HL-60 (cell line): ENCODE measurements around the gene CWH43.

ENCODE experiments used
- DNase-seq, 2 experiments: peaks; one replicate each; pipeline ENCODE4 v3.0.0-alpha.2; 2010 to 2020; ENCODE audit warnings: low read depth in 1 of 2, low spot score in 1 of 2
- H3K27ac ChIP-seq: fragments of 250-450 bp; sonication (Bioruptor Pico); replicated peaks from 2 replicates; pipeline ENCODE4 v1.5.1; 2020; ENCODE audit warnings: mild to moderate bottlenecking, moderate library complexity
- H3K27me3 ChIP-seq: fragments of 250-450 bp; sonication (Bioruptor Pico); 2 replicates; pipeline ENCODE4 v1.5.1; 2021; ENCODE audit warnings: mild to moderate bottlenecking, moderate library complexity; ENCODE audit not compliant: insufficient read depth, poor library complexity, severe bottlenecking
- H3K4me3 ChIP-seq: replicated peaks from 2 replicates; pipeline ENCODE4 v1.5.1; 2011; ENCODE audit warnings: mild to moderate bottlenecking, control low read depth, low read length; ENCODE audit not compliant: insufficient read depth
- GABPA ChIP-seq: IDR thresholded peaks from 2 replicates; pipeline ENCODE4 v1.6.1; 2012; ENCODE audit warnings: low read depth
- POLR2AphosphoS5 ChIP-seq: IDR thresholded peaks from 2 replicates; pipeline ENCODE4 v1.6.1; 2012; ENCODE audit warnings: low read depth
- SPI1 ChIP-seq: IDR thresholded peaks from 2 replicates; pipeline ENCODE4 v1.6.1; 2012; ENCODE audit warnings: low read depth, mild to moderate bottlenecking, borderline replicate concordance
- TF ChIP-seq, protein P1 (sequence below): IDR thresholded peaks from one replicate; pipeline ENCODE4 v1.5.1; 2011; ENCODE audit warnings: low read length, control low read depth, inconsistent platforms; ENCODE audit not compliant: insufficient read depth
- TF ChIP-seq, protein P2 (sequence below): IDR thresholded peaks from 2 replicates; pipeline ENCODE4 v1.6.1; 2012; ENCODE audit warnings: low read depth; ENCODE audit not compliant: insufficient replicate concordance

Gene CWH43

DNA sequence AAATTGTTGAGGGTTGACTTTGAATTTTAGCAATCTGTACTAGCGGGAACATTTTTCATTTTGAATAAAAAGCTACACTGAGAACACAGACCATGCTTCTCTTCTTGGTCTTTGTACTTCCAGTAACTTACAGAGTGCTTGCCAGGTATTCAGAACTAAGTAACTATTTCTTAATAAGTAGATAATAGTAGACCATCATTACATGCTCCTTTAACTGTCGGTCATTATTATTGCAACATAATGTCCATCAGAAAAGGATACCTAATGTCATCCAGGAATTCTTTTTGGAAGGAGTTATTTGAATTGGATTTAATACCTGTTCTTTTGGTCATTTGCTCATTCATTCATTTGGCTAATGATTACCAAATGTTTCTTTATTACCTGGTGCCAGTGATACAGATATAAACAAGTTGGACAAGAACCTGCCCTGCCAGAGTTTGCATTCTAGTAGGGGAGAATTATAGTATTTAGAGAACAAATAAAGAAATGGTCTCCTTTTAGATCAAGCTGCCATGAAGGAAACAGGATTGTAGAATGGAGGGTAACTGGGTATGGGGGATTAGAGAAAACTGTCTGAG is 32.7 kb downstream of the CWH43 start:
- no peak for DNase-seq
- Histone ChIP-seq H3K27ac (no peak overlapping the region), H3K4me3 (no peak overlapping the region), H3K27me3 (no peaks in the 10 kb centered on the region)
- TF ChIP-seq, protein P1, sequence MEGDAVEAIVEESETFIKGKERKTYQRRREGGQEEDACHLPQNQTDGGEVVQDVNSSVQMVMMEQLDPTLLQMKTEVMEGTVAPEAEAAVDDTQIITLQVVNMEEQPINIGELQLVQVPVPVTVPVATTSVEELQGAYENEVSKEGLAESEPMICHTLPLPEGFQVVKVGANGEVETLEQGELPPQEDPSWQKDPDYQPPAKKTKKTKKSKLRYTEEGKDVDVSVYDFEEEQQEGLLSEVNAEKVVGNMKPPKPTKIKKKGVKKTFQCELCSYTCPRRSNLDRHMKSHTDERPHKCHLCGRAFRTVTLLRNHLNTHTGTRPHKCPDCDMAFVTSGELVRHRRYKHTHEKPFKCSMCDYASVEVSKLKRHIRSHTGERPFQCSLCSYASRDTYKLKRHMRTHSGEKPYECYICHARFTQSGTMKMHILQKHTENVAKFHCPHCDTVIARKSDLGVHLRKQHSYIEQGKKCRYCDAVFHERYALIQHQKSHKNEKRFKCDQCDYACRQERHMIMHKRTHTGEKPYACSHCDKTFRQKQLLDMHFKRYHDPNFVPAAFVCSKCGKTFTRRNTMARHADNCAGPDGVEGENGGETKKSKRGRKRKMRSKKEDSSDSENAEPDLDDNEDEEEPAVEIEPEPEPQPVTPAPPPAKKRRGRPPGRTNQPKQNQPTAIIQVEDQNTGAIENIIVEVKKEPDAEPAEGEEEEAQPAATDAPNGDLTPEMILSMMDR: no peak
- TF ChIP-seq, protein P2, sequence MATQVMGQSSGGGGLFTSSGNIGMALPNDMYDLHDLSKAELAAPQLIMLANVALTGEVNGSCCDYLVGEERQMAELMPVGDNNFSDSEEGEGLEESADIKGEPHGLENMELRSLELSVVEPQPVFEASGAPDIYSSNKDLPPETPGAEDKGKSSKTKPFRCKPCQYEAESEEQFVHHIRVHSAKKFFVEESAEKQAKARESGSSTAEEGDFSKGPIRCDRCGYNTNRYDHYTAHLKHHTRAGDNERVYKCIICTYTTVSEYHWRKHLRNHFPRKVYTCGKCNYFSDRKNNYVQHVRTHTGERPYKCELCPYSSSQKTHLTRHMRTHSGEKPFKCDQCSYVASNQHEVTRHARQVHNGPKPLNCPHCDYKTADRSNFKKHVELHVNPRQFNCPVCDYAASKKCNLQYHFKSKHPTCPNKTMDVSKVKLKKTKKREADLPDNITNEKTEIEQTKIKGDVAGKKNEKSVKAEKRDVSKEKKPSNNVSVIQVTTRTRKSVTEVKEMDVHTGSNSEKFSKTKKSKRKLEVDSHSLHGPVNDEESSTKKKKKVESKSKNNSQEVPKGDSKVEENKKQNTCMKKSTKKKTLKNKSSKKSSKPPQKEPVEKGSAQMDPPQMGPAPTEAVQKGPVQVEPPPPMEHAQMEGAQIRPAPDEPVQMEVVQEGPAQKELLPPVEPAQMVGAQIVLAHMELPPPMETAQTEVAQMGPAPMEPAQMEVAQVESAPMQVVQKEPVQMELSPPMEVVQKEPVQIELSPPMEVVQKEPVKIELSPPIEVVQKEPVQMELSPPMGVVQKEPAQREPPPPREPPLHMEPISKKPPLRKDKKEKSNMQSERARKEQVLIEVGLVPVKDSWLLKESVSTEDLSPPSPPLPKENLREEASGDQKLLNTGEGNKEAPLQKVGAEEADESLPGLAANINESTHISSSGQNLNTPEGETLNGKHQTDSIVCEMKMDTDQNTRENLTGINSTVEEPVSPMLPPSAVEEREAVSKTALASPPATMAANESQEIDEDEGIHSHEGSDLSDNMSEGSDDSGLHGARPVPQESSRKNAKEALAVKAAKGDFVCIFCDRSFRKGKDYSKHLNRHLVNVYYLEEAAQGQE: no peak
- no peak for TF ChIP-seq GABPA
- TF ChIP-seq SPI1: no peak
- TF ChIP-seq POLR2AphosphoS5: no peak

- peak in 1 of 2 experiments; percentile 32 for DNase-seq
- TF ChIP-seq, protein P1: peak; percentile 35
- TF ChIP-seq SPI1 (no peak), POLR2AphosphoS5 (no peak), GABPA (no peak)
- TF ChIP-seq, protein P2: no peak
- H3K27ac ChIP-seq: no peak overlapping the region
- H3K4me3 ChIP-seq: no peak overlapping the region
- H3K27me3 ChIP-seq: no peaks in the 10 kb centered on the region
Measured at GRCh38 chr4:49032440-49033161, 46.5 kb downstream of the CWH43 start.

DNA sequence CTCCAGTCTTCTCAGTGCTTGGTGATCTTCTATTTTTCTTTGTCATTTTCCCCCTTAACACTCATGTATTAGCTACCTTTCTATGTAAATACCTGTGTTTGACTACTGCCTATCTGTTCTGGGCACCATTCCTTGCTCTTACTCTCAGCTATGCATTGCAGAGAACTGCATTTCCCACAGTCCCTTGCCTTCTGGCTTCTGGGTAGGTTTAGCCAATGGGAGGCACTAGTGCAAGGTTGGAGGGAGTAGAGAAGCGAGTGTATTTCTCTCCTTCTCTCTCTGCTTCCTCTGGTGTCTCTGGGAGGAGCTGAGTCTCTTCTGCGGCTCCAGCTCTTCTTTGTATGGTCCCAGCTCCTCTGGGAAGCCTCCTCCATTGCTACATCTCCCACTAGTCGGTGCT is 50.5 kb downstream of the CWH43 start:
- Histone ChIP-seq H3K4me3 (no peak overlapping the region), H3K27ac (no peak overlapping the region), H3K27me3 (no peaks in the 10 kb centered on the region)
- TF ChIP-seq SPI1 (no peak), GABPA (no peak), POLR2AphosphoS5 (no peak)
- TF ChIP-seq, protein P1: no peak
- TF ChIP-seq, protein P2: no peak
- no peak for DNase-seq
